Anterior cingulate cortex (tissue), 58 donors: ENCODE results near the gene LRP2.

Experiments used
- DNase-seq, 58 donors: peaks; one replicate each; lab custom pipeline; 2025; lab: John Stamatoyannopoulos, UW

Gene LRP2

GRCh38 chr2:169259402-169259801, 102.9 kb downstream of the LRP2 start:
- no peak for DNase-seq

GRCh38 chr2:169258045-169258601, 104.2 kb downstream of the LRP2 start:
- DNase-seq, result no peak

- no peak for DNase-seq
These were observed 107.6 kb downstream of the LRP2 start for GRCh38 chr2:169254774-169255173.

GRCh38 chr2:169247211-169247610, 115.1 kb downstream of the LRP2 start:
- peak in 1 of 58 donors; percentile 5 for DNase-seq

- no peak for DNase-seq
These were observed 121.9 kb downstream of the LRP2 start for GRCh38 chr2:169240405-169240804.

GRCh38 chr2:169237939-169238338, 124.4 kb downstream of the LRP2 start:
- no peak for DNase-seq

- no peak for DNase-seq
These were observed 125.0 kb downstream of the LRP2 start for GRCh38 chr2:169237286-169237685.

- DNase-seq, result no peak
These were observed 129.7 kb downstream of the LRP2 start for GRCh38 chr2:169232551-169233154.

GRCh38 chr2:169230204-169230603, 132.1 kb downstream of the LRP2 start:
- DNase-seq, result no peak

- no peak for DNase-seq
These were observed 132.7 kb downstream of the LRP2 start for GRCh38 chr2:169229590-169229989.

GRCh38 chr2:169225906-169226305, 136.4 kb downstream of the LRP2 start:
- no peak for DNase-seq

GRCh38 chr2:169225233-169225750, 137.0 kb downstream of the LRP2 start:
- no peak for DNase-seq

GRCh38 chr2:169222665-169223064, 139.7 kb downstream of the LRP2 start:
- DNase-seq, result no peak

- DNase-seq, result peak in 1 of 58 donors; percentile 11
These were observed 140.5 kb downstream of the LRP2 start for GRCh38 chr2:169221745-169222369.

- DNase-seq, result no peak
These were observed 151.4 kb downstream of the LRP2 start for GRCh38 chr2:169210917-169211316.

- DNase-seq, result no peak
These were observed 154.3 kb downstream of the LRP2 start for GRCh38 chr2:169208026-169208425.

GRCh38 chr2:169205176-169205575, 157.2 kb downstream of the LRP2 start:
- DNase-seq, result no peak

- no peak for DNase-seq
These were observed 158.4 kb downstream of the LRP2 start for GRCh38 chr2:169203952-169204351.

GRCh38 chr2:169200756-169201155, 161.6 kb downstream of the LRP2 start:
- DNase-seq, result no peak

- no peak for DNase-seq
These were observed 168.7 kb downstream of the LRP2 start for GRCh38 chr2:169193618-169194017.

- no peak for DNase-seq
These were observed 172.0 kb downstream of the LRP2 start for GRCh38 chr2:169190197-169190775.

- no peak for DNase-seq
These were observed 173.2 kb downstream of the LRP2 start for GRCh38 chr2:169189132-169189531.
